NCI-H2029 treated with DMSO at 0.1 percent for 48 hours (cell line): ENCODE results near the gene MYO1E.

Source experiments
- DNase-seq: peaks from one replicate; lab custom pipeline; 2025; lab: John Stamatoyannopoulos, UW

MYO1E gene

GRCh38 chr15:59190291-59190690 is 182.4 kb downstream of the MYO1E start:
- no peak for DNase-seq

DNA sequence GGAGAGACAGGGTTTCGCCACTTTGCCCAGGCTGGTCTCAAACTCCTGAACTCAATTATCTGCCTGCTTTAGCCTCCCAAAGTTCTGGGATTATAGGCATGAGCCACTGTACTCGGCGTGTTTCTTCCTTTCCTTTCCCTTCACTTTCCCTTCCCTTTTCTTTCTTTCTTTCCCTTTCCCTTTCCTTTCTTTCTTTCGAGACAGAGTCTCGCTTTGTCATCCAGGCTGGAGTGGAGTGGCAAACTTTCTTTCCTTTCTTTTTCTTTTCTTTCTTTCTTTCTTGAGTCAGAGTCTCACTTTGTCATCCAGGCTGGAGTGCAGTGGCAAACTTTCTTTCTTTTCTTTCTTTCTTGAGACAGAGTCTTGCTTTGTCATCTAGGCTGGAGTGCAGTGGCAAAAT is 183.4 kb downstream of the MYO1E start:
- DNase-seq: no peak

GRCh38 chr15:59186501-59186900 is 186.2 kb downstream of the MYO1E start:
- DNase-seq: no peak

DNA sequence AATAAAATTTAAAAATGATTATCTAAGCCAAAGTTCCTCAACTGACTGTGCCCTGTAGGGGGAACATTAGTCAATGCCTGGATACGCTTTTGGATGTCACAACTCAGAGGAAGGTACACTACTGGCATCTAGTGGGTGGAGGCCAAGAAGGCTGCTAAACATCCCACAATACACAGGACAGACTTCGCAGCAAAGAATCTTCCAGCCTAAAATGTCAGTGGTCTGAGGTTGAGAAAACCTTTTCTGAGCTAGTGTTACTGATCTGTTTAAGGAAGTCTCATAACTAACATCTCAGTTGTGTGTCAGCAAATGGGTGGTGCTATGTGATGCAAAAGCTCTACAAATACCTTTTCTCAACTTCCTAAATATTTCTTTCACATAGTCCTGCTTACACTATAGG is 186.9 kb downstream of the MYO1E start:
- no peak for DNase-seq

DNA sequence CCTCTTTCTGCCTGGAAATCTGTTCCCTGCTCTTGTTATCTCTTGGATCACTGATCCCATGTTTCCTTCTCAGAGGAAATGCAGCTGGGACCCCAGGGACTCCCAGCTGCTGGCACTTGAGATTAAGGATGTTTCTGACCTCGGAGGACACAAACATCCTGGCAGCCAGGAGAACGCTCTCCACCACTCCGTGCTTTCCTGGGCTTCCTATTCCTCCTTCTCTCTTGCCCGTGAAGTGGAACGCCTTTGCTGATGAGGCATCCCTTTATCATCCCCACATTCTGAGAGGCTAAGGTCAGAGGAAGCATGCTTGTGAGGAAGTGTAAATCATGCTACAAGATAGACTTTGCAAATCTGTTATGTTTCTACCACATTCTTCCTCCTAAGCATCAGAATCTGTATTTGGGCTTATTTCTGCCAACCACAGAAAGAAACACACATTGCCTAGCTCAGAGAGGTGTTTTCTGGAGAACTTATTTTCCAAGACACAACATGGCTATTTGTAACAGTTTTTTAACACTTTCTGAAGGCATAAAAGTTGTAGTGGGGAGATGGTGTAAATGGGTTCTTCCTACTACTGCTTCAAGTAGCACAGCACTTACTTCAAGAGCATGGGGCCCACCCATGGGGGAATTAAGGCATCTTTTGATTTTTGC is 191.6 kb downstream of the MYO1E start:
- no peak for DNase-seq

GRCh38 chr15:59179717-59180116 is 193.0 kb downstream of the MYO1E start:
- DNase-seq: no peak

DNA sequence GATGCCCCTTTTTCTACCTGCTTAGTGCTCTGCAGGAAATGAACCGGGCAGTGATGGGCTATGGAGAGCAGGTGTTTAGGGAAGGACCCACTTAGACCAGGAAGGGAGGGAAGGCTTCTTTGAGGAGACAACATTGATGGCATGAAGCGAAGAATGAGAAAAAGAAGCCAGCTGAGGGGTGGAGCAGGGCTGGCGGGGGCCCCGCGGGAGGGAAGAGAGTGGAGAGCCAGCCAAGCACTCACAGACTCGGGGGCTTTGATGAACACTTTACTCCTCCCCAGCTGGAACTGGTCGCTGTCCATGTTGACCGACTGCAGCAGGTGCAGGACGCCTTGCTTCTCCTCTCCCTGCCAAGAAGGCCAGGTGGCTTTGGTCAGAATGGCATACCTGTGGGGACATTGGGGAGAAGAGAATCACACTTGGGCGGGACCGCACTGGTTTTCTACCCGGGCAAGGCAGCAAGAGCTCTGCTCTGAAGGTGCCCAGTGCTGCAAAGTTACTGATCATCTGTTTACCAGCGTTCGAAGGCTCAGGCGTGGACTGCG is 194.4 kb downstream of the MYO1E start:
- peak; percentile 54 for DNase-seq

DNA sequence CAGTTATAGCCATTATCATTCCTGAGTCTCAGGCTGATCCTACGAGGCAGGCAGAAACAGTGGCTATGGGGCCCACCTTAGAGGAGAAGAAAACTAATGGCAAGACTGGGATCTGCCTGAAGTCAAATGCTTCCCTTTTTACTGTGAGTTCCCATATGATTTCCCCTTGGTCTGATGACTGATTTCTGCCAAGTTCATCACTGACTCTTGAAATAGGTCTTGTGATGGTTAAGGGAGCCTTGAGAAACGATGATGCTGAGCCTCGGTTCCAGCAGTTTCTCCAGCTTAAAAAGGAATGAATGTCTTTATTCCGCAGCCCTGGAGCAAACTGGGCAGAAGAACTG is 195.4 kb downstream of the MYO1E start:
- no peak for DNase-seq

GRCh38 chr15:59176653-59177316 is 195.9 kb downstream of the MYO1E start:
- no peak for DNase-seq

- peak; percentile 42 for DNase-seq
Measured at GRCh38 chr15:59174835-59175831, 197.5 kb downstream of the MYO1E start.

DNA sequence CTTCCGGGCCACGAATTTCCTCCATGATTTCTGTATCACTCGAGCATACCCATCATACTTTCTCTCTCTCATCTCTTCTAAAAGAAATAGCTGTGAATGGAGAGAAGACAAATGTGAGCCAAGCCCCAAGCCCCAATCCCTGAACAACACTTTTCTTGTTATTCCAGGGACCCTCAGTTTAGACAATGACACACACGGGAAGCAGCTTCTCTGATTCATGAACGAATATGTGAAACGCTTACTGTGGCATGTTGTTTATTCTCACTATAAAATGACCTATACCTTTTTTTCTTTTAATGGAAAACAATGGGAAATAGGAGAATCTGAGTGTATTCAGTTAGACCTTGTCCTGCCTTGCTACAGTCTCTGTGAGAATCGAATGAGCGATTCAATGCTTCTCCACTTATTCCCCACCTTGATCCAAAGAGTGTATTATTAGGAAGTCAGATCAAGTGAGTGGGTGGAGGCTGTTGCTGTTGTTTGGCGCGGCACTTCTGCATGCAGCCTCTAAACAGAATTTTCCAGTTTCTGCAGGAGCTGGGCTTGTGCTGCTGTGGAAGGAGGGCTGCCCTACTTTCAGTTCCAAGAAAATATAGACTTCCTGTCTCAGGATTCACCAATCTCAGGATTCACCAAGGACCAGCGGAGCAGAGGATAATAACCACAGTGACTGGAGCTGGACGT is 198.4 kb downstream of the MYO1E start:
- DNase-seq: no peak

GRCh38 chr15:59173194-59173593 is 199.5 kb downstream of the MYO1E start:
- DNase-seq: no peak

GRCh38 chr15:59172289-59172901 is 200.3 kb downstream of the MYO1E start:
- no peak for DNase-seq

DNA sequence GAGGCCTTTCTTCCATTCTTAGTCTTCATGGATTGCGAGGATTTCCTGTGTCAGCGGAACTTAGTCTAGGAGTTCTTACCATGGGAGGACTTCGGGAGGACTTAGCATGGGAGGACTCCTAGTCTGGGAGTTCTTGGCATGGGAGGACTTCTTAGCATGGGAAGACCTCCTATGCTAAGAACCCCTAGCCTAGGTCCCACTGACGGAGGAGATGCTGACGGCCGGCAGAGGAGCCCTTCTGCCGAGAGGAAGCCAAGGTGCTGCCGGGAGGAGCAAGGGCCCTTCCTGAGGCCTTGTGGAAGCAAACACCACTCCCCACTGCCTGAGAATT is 201.6 kb downstream of the MYO1E start:
- no peak for DNase-seq

GRCh38 chr15:59170295-59171066 is 202.2 kb downstream of the MYO1E start:
- peak; percentile 39 for DNase-seq

- no peak for DNase-seq
Measured at GRCh38 chr15:59169251-59169708, 203.4 kb downstream of the MYO1E start.

GRCh38 chr15:59168536-59168935 is 204.1 kb downstream of the MYO1E start:
- DNase-seq: no peak

- peak; percentile 32 for DNase-seq
Measured at GRCh38 chr15:59166601-59167265, 205.9 kb downstream of the MYO1E start.

DNA sequence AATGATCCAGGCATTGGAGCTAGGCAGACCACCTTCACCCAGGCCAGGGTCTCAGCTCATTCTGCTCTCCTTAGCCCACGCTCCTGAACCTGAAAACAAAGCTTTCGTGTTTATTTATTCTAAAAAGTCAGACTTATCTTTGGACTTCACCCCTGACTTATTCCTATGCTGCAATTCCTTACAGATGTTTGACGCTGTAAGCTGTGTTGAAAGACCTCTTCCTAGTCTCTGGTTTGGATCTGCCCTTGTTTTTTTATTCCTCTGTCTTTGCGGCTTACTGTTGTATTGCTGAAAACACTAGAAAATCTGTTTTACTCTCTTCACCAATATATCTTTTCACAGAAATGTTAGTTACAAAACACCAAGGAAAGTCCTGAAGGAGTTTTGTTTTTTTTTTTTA is 206.5 kb downstream of the MYO1E start:
- DNase-seq: no peak

DNA sequence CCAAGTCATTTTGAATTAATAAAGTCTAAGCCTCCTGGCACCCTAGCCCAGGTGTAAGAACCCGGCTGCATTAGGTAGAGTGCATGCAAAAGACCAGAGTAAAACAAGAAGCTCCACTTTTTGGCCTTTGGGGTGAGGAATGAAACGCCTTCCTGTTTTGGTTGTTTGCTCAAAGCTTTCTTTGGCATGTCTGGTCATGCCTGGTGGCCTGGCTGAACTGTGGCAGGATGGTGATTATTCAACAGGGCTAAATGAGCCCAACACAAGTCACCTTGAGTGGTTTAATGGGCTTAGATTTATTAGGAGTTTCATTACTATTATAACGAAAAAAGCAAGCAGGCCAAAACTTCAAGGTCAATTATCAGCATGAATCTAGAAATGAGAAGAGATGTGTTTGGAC is 206.9 kb downstream of the MYO1E start:
- no peak for DNase-seq
